H9 (cell line): ENCODE data around the gene CACNB3. TPM values are rescaled to one million over a fixed set of nuclear protein-coding genes. Genes with fewer than 3 reads are reported as not detected.

Experiments
- DNase-seq: peaks from one replicate; pipeline ENCODE4 v3.0.0-alpha.2; 2017
- H2AFZ ChIP-seq: one replicate; pipeline ENCODE4 v1.6.1; 2013; ENCODE audit warnings: mild to moderate bottlenecking, low read length, control low read depth, moderate library complexity
- H2AK5ac ChIP-seq: 2 replicates; pipeline ENCODE4 v1.6.1; 2013; ENCODE audit warnings: low read length, control low read depth, mixed read lengths; ENCODE audit not compliant: insufficient read length
- H2BK120ac ChIP-seq: one replicate; pipeline ENCODE4 v1.6.1; 2013; ENCODE audit warnings: low read depth, mild to moderate bottlenecking, low read length, control low read depth, inconsistent platforms; ENCODE audit not compliant: poor library complexity, severe bottlenecking
- H2BK12ac ChIP-seq: 2 replicates; pipeline ENCODE4 v1.6.1; 2013; ENCODE audit warnings: low read length, control low read depth, mixed read lengths, low read depth; ENCODE audit not compliant: insufficient read length
- H2BK15ac ChIP-seq: 2 replicates; pipeline ENCODE4 v1.6.1; 2013; ENCODE audit warnings: low read depth, low read length, control low read depth
- H2BK20ac ChIP-seq: one replicate; pipeline ENCODE4 v1.6.1; 2013; ENCODE audit warnings: low read depth, mild to moderate bottlenecking, low read length, control low read depth, inconsistent platforms; ENCODE audit not compliant: poor library complexity, severe bottlenecking
- H2BK5ac ChIP-seq: 2 replicates; pipeline ENCODE4 v1.6.1; 2013; ENCODE audit warnings: low read length, control low read depth, mixed read lengths; ENCODE audit not compliant: insufficient read length
- H3K14ac ChIP-seq: 2 replicates; pipeline ENCODE4 v1.6.1; 2013; ENCODE audit warnings: low read length, control low read depth; ENCODE audit not compliant: insufficient read depth
- H3K18ac ChIP-seq: 2 replicates; pipeline ENCODE4 v1.6.1; 2013; ENCODE audit warnings: low read depth, mild to moderate bottlenecking, mixed read lengths, low read length, control low read depth; ENCODE audit not compliant: insufficient read length
- H3K23ac ChIP-seq: 2 replicates; pipeline ENCODE4 v1.6.1; 2013; ENCODE audit warnings: low read length, control low read depth, mixed read lengths, low read depth; ENCODE audit not compliant: insufficient read length
- H3K23me2 ChIP-seq: 2 replicates; pipeline ENCODE4 v1.6.1; 2013; ENCODE audit warnings: low read depth, mild to moderate bottlenecking, mixed read lengths, low read length, control low read depth; ENCODE audit not compliant: insufficient read length, poor library complexity, severe bottlenecking
- H3K27ac ChIP-seq: 2 replicates; pipeline ENCODE4 v1.5.1; 2013; ENCODE audit warnings: low read length, control low read depth, mixed read lengths, low read depth; ENCODE audit not compliant: insufficient read length
- H3K27me3 ChIP-seq: 2 replicates; pipeline ENCODE4 v1.6.1; 2013; ENCODE audit warnings: low read length, control low read depth, inconsistent platforms; ENCODE audit not compliant: insufficient read depth
- H3K4ac ChIP-seq: 2 replicates; pipeline ENCODE4 v1.6.1; 2013; ENCODE audit warnings: low read depth, mild to moderate bottlenecking, control low read depth, inconsistent platforms, low read length, moderate library complexity
- H3K4me1 ChIP-seq: 2 replicates; pipeline ENCODE4 v1.6.1; 2013; ENCODE audit warnings: low read length, control low read depth, inconsistent platforms; ENCODE audit not compliant: insufficient read depth
- H3K4me2 ChIP-seq: 2 replicates; pipeline ENCODE4 v1.6.1; 2013; ENCODE audit warnings: low read length, control low read depth, mixed read lengths; ENCODE audit not compliant: insufficient read length, insufficient read depth
- H3K56ac ChIP-seq: 2 replicates; pipeline ENCODE4 v1.6.1; 2013; ENCODE audit warnings: low read depth, mild to moderate bottlenecking, mixed read lengths, low read length, control low read depth; ENCODE audit not compliant: insufficient read length
- H3K79me1 ChIP-seq: 2 replicates; pipeline ENCODE4 v1.6.1; 2013; ENCODE audit warnings: low read depth, mild to moderate bottlenecking, moderate library complexity, low read length, control low read depth, inconsistent platforms; ENCODE audit not compliant: insufficient read depth, poor library complexity, severe bottlenecking
- H3K79me2 ChIP-seq: 2 replicates; pipeline ENCODE4 v1.6.1; 2013; ENCODE audit warnings: low read length, control low read depth, inconsistent platforms; ENCODE audit not compliant: insufficient read depth
- H3K9ac ChIP-seq: 2 replicates; pipeline ENCODE4 v1.6.1; 2013; ENCODE audit warnings: low read length, control low read depth, mixed read lengths; ENCODE audit not compliant: insufficient read length; ENCODE audit errors: extremely low read depth
- H3K9me3 ChIP-seq: one replicate; pipeline ENCODE4 v1.6.1; 2013; ENCODE audit warnings: low read depth, low read length, inconsistent platforms; ENCODE audit not compliant: control insufficient read depth
- H3T11ph ChIP-seq: one replicate; pipeline ENCODE4 v1.6.1; 2013; ENCODE audit warnings: mild to moderate bottlenecking, low read length, control low read depth, inconsistent platforms
- H4K20me1 ChIP-seq: one replicate; pipeline ENCODE4 v1.6.1; 2013; ENCODE audit not compliant: control insufficient read depth, insufficient read length, insufficient read depth
- H4K5ac ChIP-seq: 2 replicates; pipeline ENCODE4 v1.6.1; 2013; ENCODE audit warnings: low read depth, mild to moderate bottlenecking, mixed read lengths, low read length, control low read depth; ENCODE audit not compliant: insufficient read length
- H4K8ac ChIP-seq: replicated peaks from 2 replicates; pipeline ENCODE4 v1.6.1; 2013; ENCODE audit warnings: low read length, control low read depth, mixed read lengths, low read depth; ENCODE audit not compliant: insufficient read length
- H4K91ac ChIP-seq: 2 replicates; pipeline ENCODE4 v1.6.1; 2013; ENCODE audit warnings: low read depth, mild to moderate bottlenecking, moderate library complexity, mixed read lengths, low read length, control low read depth; ENCODE audit not compliant: insufficient read length
- H3K27ac Mint-ChIP-seq, 3 experiments: 2 replicates in 2 of 3; 3 replicates in 1 of 3; pipeline ENCODE4 v1.8.0; 2020 to 2021; ENCODE audit warnings: mixed read lengths in 3 of 3, mild to moderate bottlenecking in 1 of 3, moderate library complexity in 1 of 3
- H3K27me3 Mint-ChIP-seq: 2 replicates; pipeline ENCODE4 v1.8.0; 2021; ENCODE audit warnings: low read depth, mild to moderate bottlenecking, moderate library complexity, mixed read lengths
- H3K36me3 Mint-ChIP-seq, 3 experiments: 2 replicates in 2 of 3; 3 replicates in 1 of 3; pipeline ENCODE4 v1.8.0; 2020 to 2021; ENCODE audit warnings: low read depth in 3 of 3, mixed read lengths in 3 of 3; ENCODE audit not compliant: insufficient read depth in 1 of 3
- H3K4me1 Mint-ChIP-seq, 2 experiments: 2 replicates each; pipeline ENCODE4 v1.8.0; 2020; ENCODE audit warnings: mixed read lengths in 2 of 2
- H3K4me3 Mint-ChIP-seq, 2 experiments: 2 replicates in 1 of 2; 3 replicates in 1 of 2; pipeline ENCODE4 v1.8.0; 2020 to 2021; ENCODE audit warnings: mild to moderate bottlenecking in 2 of 2, mixed read lengths in 2 of 2, moderate library complexity in 1 of 2
- H3K9me3 Mint-ChIP-seq, 2 experiments: 2 replicates in 1 of 2; 3 replicates in 1 of 2; pipeline ENCODE4 v1.8.0; 2020; ENCODE audit warnings: mild to moderate bottlenecking in 2 of 2, mixed read lengths in 2 of 2, moderate library complexity in 1 of 2
- WGBS: extraction: QIAGEN DNeasy Blood & Tissue Kit; methylation state at CpG from one replicate; pipeline ENCODE4 v1.1.7; 2013; ENCODE audit warnings: missing lambda C conversion rate, low lambda C conversion rate, mixed read lengths; ENCODE audit not compliant: insufficient read length; ENCODE audit errors: extremely low coverage; 5-methylcytosine and 5-hydroxymethylcytosine counted together
- total RNA-seq: library from RNA; stranded (reverse); gene quantifications from 2 replicates; pipeline ENCODE4 v1.2.1, GENCODE V29; 2021
- TF ChIP-seq, protein P1 (sequence below): fragments of 200-600 bp; sonication (generic); conservative IDR thresholded peaks from 3 replicates; pipeline ENCODE4 v1.8.0; 2021; ENCODE audit warnings: antibody characterized with exemption, mild to moderate bottlenecking

Gene CACNB3
- total RNA-seq, 1 experiment from 2014 or later = 35.1 TPM

DNA sequence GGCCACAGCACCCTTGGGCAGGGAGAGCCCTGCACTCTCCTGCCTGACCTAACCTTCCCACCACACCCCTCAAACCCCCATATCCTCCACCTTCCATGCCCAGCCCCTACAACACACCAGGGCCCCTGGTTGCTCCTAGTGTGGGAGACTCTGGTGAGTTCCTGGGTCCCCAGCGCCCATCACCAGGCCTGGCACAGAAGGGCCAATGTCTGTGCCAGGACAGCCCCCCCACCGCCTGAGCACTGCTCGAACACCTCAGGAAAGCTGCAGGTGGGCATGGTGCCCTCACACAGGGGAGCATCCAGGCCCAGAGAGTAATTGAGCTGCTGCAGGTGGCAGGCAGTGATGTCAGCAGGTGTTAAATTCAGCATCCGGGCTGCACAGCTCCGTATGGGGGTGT is 44.6 kb upstream of the CACNB3 start:
- H3K27me3 ChIP-seq = no peaks in the 10 kb centered on the region
- H3K4me1 ChIP-seq = peaks cover 4% of the 10 kb centered on the region; the same call in 1 of the 2 replicates
- no peak for DNase-seq
- H3K9ac ChIP-seq = no peak overlapping the region
- no peaks in the 10 kb centered on the region for H3K79me1 ChIP-seq
- H3K4me2 ChIP-seq = no peak overlapping the region
- TF ChIP-seq, protein P1, sequence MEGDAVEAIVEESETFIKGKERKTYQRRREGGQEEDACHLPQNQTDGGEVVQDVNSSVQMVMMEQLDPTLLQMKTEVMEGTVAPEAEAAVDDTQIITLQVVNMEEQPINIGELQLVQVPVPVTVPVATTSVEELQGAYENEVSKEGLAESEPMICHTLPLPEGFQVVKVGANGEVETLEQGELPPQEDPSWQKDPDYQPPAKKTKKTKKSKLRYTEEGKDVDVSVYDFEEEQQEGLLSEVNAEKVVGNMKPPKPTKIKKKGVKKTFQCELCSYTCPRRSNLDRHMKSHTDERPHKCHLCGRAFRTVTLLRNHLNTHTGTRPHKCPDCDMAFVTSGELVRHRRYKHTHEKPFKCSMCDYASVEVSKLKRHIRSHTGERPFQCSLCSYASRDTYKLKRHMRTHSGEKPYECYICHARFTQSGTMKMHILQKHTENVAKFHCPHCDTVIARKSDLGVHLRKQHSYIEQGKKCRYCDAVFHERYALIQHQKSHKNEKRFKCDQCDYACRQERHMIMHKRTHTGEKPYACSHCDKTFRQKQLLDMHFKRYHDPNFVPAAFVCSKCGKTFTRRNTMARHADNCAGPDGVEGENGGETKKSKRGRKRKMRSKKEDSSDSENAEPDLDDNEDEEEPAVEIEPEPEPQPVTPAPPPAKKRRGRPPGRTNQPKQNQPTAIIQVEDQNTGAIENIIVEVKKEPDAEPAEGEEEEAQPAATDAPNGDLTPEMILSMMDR = no peak
- Mint-ChIP-seq H3K27ac (no peak overlapping the region; a peak in 1 of 7 replicates), H3K36me3 (peaks cover 19 to 77% (median 69%) of the 10 kb centered on the region in 3 experiments; a peak in 6 of 7 replicates), H3K9me3 (no peaks in the 10 kb centered on the region), H3K4me1 (peaks cover 24 to 25% of the 10 kb centered on the region in 2 experiments), H3K27me3 (no peaks in the 10 kb centered on the region; the same call in 1 of the 2 replicates), H3K4me3 (no peak overlapping the region)
- H3K4ac ChIP-seq = no peak overlapping the region
- no CpG with 5 or more reads among the region's 5 CpGs for WGBS
- H2BK5ac ChIP-seq = no peak overlapping the region
- no peak overlapping the region for H4K5ac ChIP-seq
- no peak overlapping the region for H3K27ac ChIP-seq
- H4K20me1 ChIP-seq = no peaks in the 10 kb centered on the region
- no peak overlapping the region for H3K23ac ChIP-seq
- H2BK15ac ChIP-seq = no peak overlapping the region
- no peak overlapping the region for H2AK5ac ChIP-seq
- no peak overlapping the region for H2BK120ac ChIP-seq
- H3T11ph ChIP-seq = no peak overlapping the region
- no peaks in the 10 kb centered on the region for H3K23me2 ChIP-seq
- H3K56ac ChIP-seq = no peak overlapping the region
- no peak overlapping the region for H2BK20ac ChIP-seq
- H4K8ac ChIP-seq = no peak overlapping the region
- no peaks in the 10 kb centered on the region for H3K79me2 ChIP-seq
- no peak overlapping the region for H3K18ac ChIP-seq
- H2AFZ ChIP-seq = no peak overlapping the region
- H2BK12ac ChIP-seq = no peak overlapping the region
- H3K14ac ChIP-seq = no peak overlapping the region
- H4K91ac ChIP-seq = no peak overlapping the region
- H3K9me3 ChIP-seq = no peaks in the 10 kb centered on the region
